Endothelial cell of umbilical vein (primary cell): ENCODE measurements around the gene ATP6V1E1.

Source experiments
- CTCF ChIP-seq, 2 donors: IDR thresholded peaks; 1 replicate in 1 of 2; 2 replicates in 1 of 2; pipeline ENCODE4 v1.5.1; 2011; ENCODE audit warnings: low read length in 2 of 2, mild to moderate bottlenecking in 2 of 2, moderate library complexity in 2 of 2, control low read depth in 1 of 2, inconsistent platforms in 1 of 2, low read depth in 1 of 2; ENCODE audit not compliant: insufficient read depth in 1 of 2; ENCODE audit errors: extremely low read depth in 1 of 2
- EZH2 ChIP-seq: IDR thresholded peaks from 2 replicates; pipeline ENCODE4 v1.6.1; 2012; ENCODE audit warnings: borderline replicate concordance, low read depth, mild to moderate bottlenecking, moderate library complexity, low read length, inconsistent platforms; ENCODE audit not compliant: severe bottlenecking
- GATA2 ChIP-seq: IDR thresholded peaks from 2 replicates; pipeline ENCODE4 v1.7.0; 2011; ENCODE audit warnings: low read depth, mild to moderate bottlenecking, moderate library complexity, mixed read lengths, low read length; ENCODE audit not compliant: insufficient read length, insufficient read depth
- MAX ChIP-seq: IDR thresholded peaks from 2 replicates; pipeline ENCODE4 v1.6.1; 2011; ENCODE audit not compliant: insufficient read depth, insufficient read length
- MYC ChIP-seq: IDR thresholded peaks from one replicate; pipeline ENCODE4 v1.6.1; 2011; ENCODE audit warnings: mild to moderate bottlenecking, low read depth, low read length
- POLR2A ChIP-seq: IDR thresholded peaks from 2 replicates; pipeline ENCODE4 v1.6.1; 2012; ENCODE audit warnings: low read depth, mild to moderate bottlenecking, control low read depth, low read length
- POLR2AphosphoS5 ChIP-seq: IDR thresholded peaks from 2 replicates; pipeline ENCODE4 v1.6.1; 2012; ENCODE audit warnings: low read depth, mild to moderate bottlenecking, control low read depth, low read length, moderate library complexity; ENCODE audit not compliant: insufficient read depth

DNA sequence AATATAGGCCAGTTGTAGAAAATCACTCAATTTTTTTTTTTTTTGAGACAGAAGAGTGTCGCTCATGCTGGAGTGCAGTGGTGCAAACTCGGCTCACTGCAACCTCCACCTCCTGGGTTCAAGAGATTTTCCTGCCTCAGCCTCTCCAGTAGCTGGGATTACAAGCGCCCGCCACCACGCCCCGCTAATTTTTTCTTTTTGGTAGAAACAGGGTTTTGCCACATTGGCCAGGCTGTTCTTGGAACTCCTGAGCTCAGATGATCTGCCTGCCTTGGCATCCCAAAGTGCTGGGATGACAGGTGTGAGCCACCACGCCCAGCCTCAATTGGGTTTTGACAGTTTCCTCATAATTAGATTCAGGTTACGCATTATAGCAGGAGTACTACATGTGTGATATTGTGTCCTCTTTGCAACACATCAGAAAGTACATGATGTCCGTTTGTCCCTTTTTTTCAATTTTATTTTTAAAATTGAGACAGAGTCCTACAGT lies 2.6 kb upstream of the ATP6V1E1 start:
- TF ChIP-seq CTCF (IDR thresholded peaks at IDR 0.05; ENCODE audit: extremely low read depth in 1 of 2, insufficient read depth in 1 of 2, low read depth in 1 of 2, low read length in 2 of 2) (no peak), MYC (no peak), POLR2AphosphoS5 (no peak), EZH2 (no peak), POLR2A (no peak), GATA2 (no peak), MAX (no peak)
